Right atrium auricular region (tissue), 2 donors: Measurements from ENCODE around the gene AGK. TPM values are rescaled to one million over a fixed set of nuclear protein-coding genes. Genes with fewer than 3 reads are reported as not detected.

Experiments
- DNase-seq: peaks from one replicate; pipeline ENCODE4 v3.0.0-alpha.2; 2019; ENCODE audit warnings: low spot score
- H3K27ac ChIP-seq, 2 donors: fragments of 200-600 bp; sonication (generic); 1 replicate in 1 of 2; 2 replicates in 1 of 2; pipeline ENCODE4 v1.5.1; 2016 to 2019
- H3K27me3 ChIP-seq, 2 donors: fragments of 200-600 bp; sonication (generic); one replicate each; pipeline versions ENCODE4 v1.5.1 to v1.6.0; 2017 to 2019
- H3K36me3 ChIP-seq: fragments of 200-600 bp; sonication (generic); one replicate; pipeline ENCODE4 v1.5.1; 2016
- H3K4me1 ChIP-seq, 2 donors: fragments of 200-600 bp; sonication (generic); one replicate each; pipeline versions ENCODE4 v1.5.1 to v1.6.0; 2017 to 2019
- H3K4me3 ChIP-seq, 2 donors: fragments of 200-600 bp; sonication (generic); 1 replicate in 1 of 2; 2 replicates in 1 of 2; pipeline ENCODE4 v1.5.1; 2017 to 2019; ENCODE audit warnings: mild to moderate bottlenecking in 1 of 2, moderate library complexity in 1 of 2
- H3K9me3 ChIP-seq, 2 donors: fragments of 200-600 bp; sonication (generic); one replicate each; pipeline ENCODE4 v1.5.1; 2019
- CTCF ChIP-seq, 2 donors: fragments of 200-600 bp; sonication (generic); IDR thresholded peaks; one replicate each; pipeline ENCODE4 v1.5.1; 2019; ENCODE audit warnings: antibody characterized with exemption in 2 of 2
- total RNA-seq, 2 donors: library from RNA; depleted of rRNA; stranded (reverse); fragments of >200 nt; gene quantifications; one replicate each; pipeline ENCODE4 v1.1.0, GENCODE V29; 2016

AGK gene
- total RNA-seq, 2 donors from 2014 or later = 24.2 to 41.9 TPM

DNA sequence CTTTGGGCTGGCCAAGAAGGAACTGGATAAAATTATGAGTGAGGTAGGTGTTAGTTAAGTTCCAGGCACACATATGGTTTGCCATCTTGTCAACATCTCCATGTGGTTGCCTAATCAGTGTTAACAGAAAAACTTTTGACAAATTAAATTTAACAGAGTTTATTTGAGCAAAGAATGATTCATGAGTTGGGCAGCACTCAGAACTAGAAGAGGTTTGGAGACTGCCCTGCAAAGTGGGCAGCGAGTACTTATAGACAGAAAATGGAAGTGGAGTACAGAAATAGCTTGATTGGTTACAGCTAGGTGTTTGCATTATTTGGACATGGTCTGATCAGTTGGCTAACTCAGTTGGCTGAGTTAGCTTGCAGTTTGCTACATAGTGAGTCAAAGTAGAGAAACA, 37.5 kb upstream of the AGK start:
- Histone ChIP-seq H3K27ac (no peak overlapping the region), H3K27me3 (no peaks in the 10 kb centered on the region), H3K9me3 (no peaks in the 10 kb centered on the region), H3K4me1 (peaks cover 0 to 11% of the 10 kb centered on the region in 2 donors), H3K36me3 (no peaks in the 10 kb centered on the region), H3K4me3 (no peak overlapping the region)
- DNase-seq = no peak
- no peak for TF ChIP-seq CTCF (IDR thresholded peaks at IDR 0.05)

- no peak for TF ChIP-seq CTCF (IDR thresholded peaks at IDR 0.05)
- no peak for DNase-seq
- H3K9me3 ChIP-seq = no peaks in the 10 kb centered on the region
Measured at GRCh38 chr7:141515941-141516340, 35.3 kb upstream of the AGK start.

GRCh38 chr7:141519623-141520022, 31.6 kb upstream of the AGK start:
- Histone ChIP-seq H3K36me3 (no peaks in the 10 kb centered on the region), H3K27ac (no peak overlapping the region), H3K27me3 (no peaks in the 10 kb centered on the region), H3K4me3 (no peak overlapping the region), H3K4me1 (no peaks in the 10 kb centered on the region), H3K9me3 (no peaks in the 10 kb centered on the region)
- no peak for TF ChIP-seq CTCF (IDR thresholded peaks at IDR 0.05)
- no peak for DNase-seq

More at GRCh38 chr7:141515941-141516340, 35.3 kb upstream of the AGK start:
- Histone ChIP-seq H3K27me3 (no peaks in the 10 kb centered on the region), H3K4me3 (no peak overlapping the region), H3K27ac (no peak overlapping the region), H3K36me3 (no peaks in the 10 kb centered on the region), H3K4me1 (peaks cover 0 to 11% of the 10 kb centered on the region in 2 donors)

DNA sequence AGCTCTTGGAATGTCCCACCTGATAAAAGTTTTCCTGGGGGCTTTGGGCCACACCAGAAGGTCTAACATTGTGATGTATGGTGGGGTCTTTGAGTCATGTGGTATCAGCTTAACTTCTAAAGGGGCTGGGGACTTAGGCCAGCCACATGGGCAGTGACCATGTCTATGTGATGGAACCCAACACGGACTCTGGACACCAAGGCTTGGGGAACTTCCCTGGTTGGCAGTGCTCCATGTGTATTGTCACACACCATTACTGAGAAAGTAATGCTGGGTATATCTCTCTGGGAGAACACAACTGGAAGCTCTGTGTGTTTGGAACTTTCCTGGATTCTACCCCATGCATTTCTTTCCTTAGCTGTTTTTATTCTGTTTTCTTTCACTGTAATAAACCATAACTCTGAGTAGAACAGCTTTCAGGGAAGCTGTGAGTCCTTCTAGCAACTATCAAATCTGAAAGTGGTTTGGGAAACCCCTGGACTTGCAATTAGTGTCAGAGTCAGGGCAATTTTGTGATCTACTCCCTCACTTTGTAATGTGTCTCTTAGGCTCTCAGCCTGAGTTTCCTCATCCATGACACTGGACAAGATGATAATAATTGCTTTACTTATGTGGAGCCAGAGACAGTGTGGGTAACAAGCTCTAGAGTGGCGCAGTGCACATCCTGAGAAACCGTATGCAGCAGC, 28.4 kb upstream of the AGK start:
- TF ChIP-seq CTCF (IDR thresholded peaks at IDR 0.05) = no peak
- Histone ChIP-seq H3K4me1 (no peaks in the 10 kb centered on the region), H3K27me3 (no peaks in the 10 kb centered on the region)

GRCh38 chr7:141525973-141526514, 25.2 kb upstream of the AGK start:
- Histone ChIP-seq H3K27ac (no peak overlapping the region), H3K9me3 (no peaks in the 10 kb centered on the region), H3K27me3 (no peaks in the 10 kb centered on the region), H3K4me3 (no peak overlapping the region), H3K4me1 (no peaks in the 10 kb centered on the region), H3K36me3 (no peaks in the 10 kb centered on the region)
- TF ChIP-seq CTCF (IDR thresholded peaks at IDR 0.05) = no peak
- DNase-seq = no peak

More for the DNA sequence above, 28.4 kb upstream of the AGK start:
- Histone ChIP-seq H3K27ac (no peak overlapping the region), H3K36me3 (no peaks in the 10 kb centered on the region), H3K4me3 (no peak overlapping the region), H3K9me3 (no peaks in the 10 kb centered on the region)
- no peak for DNase-seq

GRCh38 chr7:141527076-141527475, 24.1 kb upstream of the AGK start:
- Histone ChIP-seq H3K9me3 (no peaks in the 10 kb centered on the region), H3K36me3 (no peaks in the 10 kb centered on the region), H3K27me3 (no peaks in the 10 kb centered on the region), H3K4me1 (no peaks in the 10 kb centered on the region), H3K27ac (no peak overlapping the region), H3K4me3 (no peak overlapping the region)
- no peak for DNase-seq
- TF ChIP-seq CTCF (IDR thresholded peaks at IDR 0.05) = no peak
